Middle frontal gyrus (tissue), 1 donor: Measurements from ENCODE around the gene HDLBP.

ENCODE experiments used
- DNase-seq: peaks from one replicate; pipeline ENCODE4 v3.0.0-alpha.2; 2015; ENCODE audit warnings: low spot score; ENCODE audit errors: extremely low spot score

Gene HDLBP

GRCh38 chr2:241315093-241315878, at the start of gene HDLBP:
TSS of gene HDLBP (minus strand) at chr2:241315672. CDS start at chr2:241266869, 48,803 bp downstream.
- peak; percentile 92 for DNase-seq

GRCh38 chr2:241364781-241365180, 49.3 kb upstream of the HDLBP start:
- no peak for DNase-seq

- DNase-seq: no peak
Measured at GRCh38 chr2:241363426-241363825, 48.0 kb upstream of the HDLBP start.

GRCh38 chr2:241359481-241360045, 44.1 kb upstream of the HDLBP start:
- DNase-seq: no peak

GRCh38 chr2:241358470-241358869, 43.0 kb upstream of the HDLBP start:
- no peak for DNase-seq

GRCh38 chr2:241357531-241357930, 42.1 kb upstream of the HDLBP start:
- DNase-seq: no peak

GRCh38 chr2:241356871-241357260, 41.4 kb upstream of the HDLBP start:
- DNase-seq: no peak

GRCh38 chr2:241355983-241356870, 40.8 kb upstream of the HDLBP start, which contains the start of gene FARP2:
TSS of gene FARP2 (plus strand) at chr2:241356285. CDS start at chr2:241373108, 16,823 bp downstream.
- peak; percentile 95 for DNase-seq

GRCh38 chr2:241354668-241355658, 39.5 kb upstream of the HDLBP start:
- DNase-seq: no peak

GRCh38 chr2:241352227-241352626, 36.8 kb upstream of the HDLBP start:
- DNase-seq: no peak

GRCh38 chr2:241351640-241352031, 36.2 kb upstream of the HDLBP start:
- no peak for DNase-seq

GRCh38 chr2:241350878-241351639, 35.6 kb upstream of the HDLBP start:
- DNase-seq: no peak

- DNase-seq: no peak
Measured at GRCh38 chr2:241350530-241350877, 35.0 kb upstream of the HDLBP start.

GRCh38 chr2:241349941-241350340, 34.5 kb upstream of the HDLBP start:
- no peak for DNase-seq

GRCh38 chr2:241344925-241345651, 29.6 kb upstream of the HDLBP start:
- DNase-seq: no peak

GRCh38 chr2:241340631-241341163, 25.2 kb upstream of the HDLBP start:
- no peak for DNase-seq

GRCh38 chr2:241339839-241340630, 24.6 kb upstream of the HDLBP start:
- DNase-seq: no peak

GRCh38 chr2:241334813-241335212, 19.3 kb upstream of the HDLBP start:
- DNase-seq: no peak
